ENCODE data around the gene KCNH1. TPM values are rescaled to one million over a fixed set of nuclear protein-coding genes. Genes with fewer than 3 reads are reported as not detected.

The KCNH1 gene
- polyA plus RNA-seq, 1 donor from 2014 or later: 3.9 TPM

DNA sequence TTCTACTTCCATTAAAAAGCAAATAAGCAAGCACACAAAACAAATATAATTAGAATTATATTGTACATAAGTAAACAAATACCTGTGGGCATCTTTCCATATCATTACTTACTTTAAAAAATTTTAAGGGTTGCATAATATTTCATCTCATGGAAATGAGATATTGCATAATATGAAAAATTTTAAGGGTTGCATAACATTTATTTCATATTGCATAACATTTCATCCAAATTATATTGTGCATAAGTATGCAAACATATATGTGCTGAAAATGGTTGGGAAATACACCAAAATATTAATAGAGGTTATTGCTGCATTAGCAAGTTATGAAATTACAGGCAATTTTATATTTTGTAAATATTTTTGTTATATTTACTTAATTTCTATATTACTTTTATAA is 213.7 kb downstream of the KCNH1 start:
- H3K27me3 ChIP-seq (ENCODE audit: insufficient read depth, low read depth, low read length): no peaks in the 10 kb centered on the region
- H4K20me1 ChIP-seq (ENCODE audit: insufficient read depth): no peaks in the 10 kb centered on the region
- H3K4me3 ChIP-seq (ENCODE audit: low read length): no peak overlapping the region
- no peaks in the 10 kb centered on the region for H3K79me2 ChIP-seq (replicated peaks; ENCODE audit: insufficient read depth, low read length)
- H3K36me3 ChIP-seq (ENCODE audit: insufficient read depth, low read length): no peaks in the 10 kb centered on the region
- no peaks in the 10 kb centered on the region for H3F3A ChIP-seq (ENCODE audit: insufficient read depth, low read length, poor library complexity, severe bottlenecking)
- TF ChIP-seq, protein P1, sequence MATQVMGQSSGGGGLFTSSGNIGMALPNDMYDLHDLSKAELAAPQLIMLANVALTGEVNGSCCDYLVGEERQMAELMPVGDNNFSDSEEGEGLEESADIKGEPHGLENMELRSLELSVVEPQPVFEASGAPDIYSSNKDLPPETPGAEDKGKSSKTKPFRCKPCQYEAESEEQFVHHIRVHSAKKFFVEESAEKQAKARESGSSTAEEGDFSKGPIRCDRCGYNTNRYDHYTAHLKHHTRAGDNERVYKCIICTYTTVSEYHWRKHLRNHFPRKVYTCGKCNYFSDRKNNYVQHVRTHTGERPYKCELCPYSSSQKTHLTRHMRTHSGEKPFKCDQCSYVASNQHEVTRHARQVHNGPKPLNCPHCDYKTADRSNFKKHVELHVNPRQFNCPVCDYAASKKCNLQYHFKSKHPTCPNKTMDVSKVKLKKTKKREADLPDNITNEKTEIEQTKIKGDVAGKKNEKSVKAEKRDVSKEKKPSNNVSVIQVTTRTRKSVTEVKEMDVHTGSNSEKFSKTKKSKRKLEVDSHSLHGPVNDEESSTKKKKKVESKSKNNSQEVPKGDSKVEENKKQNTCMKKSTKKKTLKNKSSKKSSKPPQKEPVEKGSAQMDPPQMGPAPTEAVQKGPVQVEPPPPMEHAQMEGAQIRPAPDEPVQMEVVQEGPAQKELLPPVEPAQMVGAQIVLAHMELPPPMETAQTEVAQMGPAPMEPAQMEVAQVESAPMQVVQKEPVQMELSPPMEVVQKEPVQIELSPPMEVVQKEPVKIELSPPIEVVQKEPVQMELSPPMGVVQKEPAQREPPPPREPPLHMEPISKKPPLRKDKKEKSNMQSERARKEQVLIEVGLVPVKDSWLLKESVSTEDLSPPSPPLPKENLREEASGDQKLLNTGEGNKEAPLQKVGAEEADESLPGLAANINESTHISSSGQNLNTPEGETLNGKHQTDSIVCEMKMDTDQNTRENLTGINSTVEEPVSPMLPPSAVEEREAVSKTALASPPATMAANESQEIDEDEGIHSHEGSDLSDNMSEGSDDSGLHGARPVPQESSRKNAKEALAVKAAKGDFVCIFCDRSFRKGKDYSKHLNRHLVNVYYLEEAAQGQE (IDR thresholded peaks at IDR 0.05; ENCODE audit: borderline replicate concordance): no peak
- TF ChIP-seq MXI1 (conservative IDR thresholded peaks at IDR 0.05; ENCODE audit: poor library complexity, severe bottlenecking) (no peak), SMC3 (conservative IDR thresholded peaks at IDR 0.05; ENCODE audit: poor library complexity) (no peak), POLR2AphosphoS5 (IDR thresholded peaks at IDR 0.05) (no peak), EZH2 (IDR thresholded peaks at IDR 0.05; ENCODE audit: borderline replicate concordance, insufficient read depth, low read length, poor library complexity, severe bottlenecking) (no peak), TAF1 (IDR thresholded peaks at IDR 0.05; ENCODE audit: low read depth) (no peak), RAD21 (conservative IDR thresholded peaks at IDR 0.05) (no peak), EP300 (conservative IDR thresholded peaks at IDR 0.05; ENCODE audit: poor library complexity, severe bottlenecking) (no peak)
- TF ChIP-seq, protein P2, sequence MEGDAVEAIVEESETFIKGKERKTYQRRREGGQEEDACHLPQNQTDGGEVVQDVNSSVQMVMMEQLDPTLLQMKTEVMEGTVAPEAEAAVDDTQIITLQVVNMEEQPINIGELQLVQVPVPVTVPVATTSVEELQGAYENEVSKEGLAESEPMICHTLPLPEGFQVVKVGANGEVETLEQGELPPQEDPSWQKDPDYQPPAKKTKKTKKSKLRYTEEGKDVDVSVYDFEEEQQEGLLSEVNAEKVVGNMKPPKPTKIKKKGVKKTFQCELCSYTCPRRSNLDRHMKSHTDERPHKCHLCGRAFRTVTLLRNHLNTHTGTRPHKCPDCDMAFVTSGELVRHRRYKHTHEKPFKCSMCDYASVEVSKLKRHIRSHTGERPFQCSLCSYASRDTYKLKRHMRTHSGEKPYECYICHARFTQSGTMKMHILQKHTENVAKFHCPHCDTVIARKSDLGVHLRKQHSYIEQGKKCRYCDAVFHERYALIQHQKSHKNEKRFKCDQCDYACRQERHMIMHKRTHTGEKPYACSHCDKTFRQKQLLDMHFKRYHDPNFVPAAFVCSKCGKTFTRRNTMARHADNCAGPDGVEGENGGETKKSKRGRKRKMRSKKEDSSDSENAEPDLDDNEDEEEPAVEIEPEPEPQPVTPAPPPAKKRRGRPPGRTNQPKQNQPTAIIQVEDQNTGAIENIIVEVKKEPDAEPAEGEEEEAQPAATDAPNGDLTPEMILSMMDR (IDR thresholded peaks at IDR 0.05; ENCODE audit: poor library complexity, severe bottlenecking): no peak
- H3K9me3 ChIP-seq (ENCODE audit: low read length): no peaks in the 10 kb centered on the region
- H2AFZ ChIP-seq (ENCODE audit: low read depth, low read length): no peak overlapping the region
- no peak overlapping the region for H3K27ac ChIP-seq (ENCODE audit: low read length)
- H3K4me2 ChIP-seq (ENCODE audit: low read length): no peak overlapping the region
- no peak overlapping the region for H3K9ac ChIP-seq (ENCODE audit: low read length)
- no peaks in the 10 kb centered on the region for H3K9me2 ChIP-seq (ENCODE audit: insufficient read depth, low read length)

DNA sequence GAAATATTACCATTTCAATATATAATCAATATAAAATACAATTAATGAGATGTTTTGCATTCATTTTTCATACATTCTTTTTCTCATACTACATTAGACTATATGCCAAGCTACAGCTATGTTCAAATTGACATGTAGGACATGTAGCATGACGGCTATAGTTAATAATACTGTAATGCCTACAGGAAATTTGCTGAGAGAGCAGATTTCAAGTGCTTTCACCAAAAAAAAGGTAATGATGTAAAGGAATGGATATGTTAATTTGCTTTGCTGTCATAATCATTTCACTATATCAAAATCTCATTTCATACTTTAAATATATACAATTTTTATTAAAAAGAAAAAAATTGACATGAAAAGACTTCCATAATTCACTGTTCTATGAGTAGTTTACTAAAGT is 215.1 kb downstream of the KCNH1 start:
- TF ChIP-seq EP300 (conservative IDR thresholded peaks at IDR 0.05; ENCODE audit: poor library complexity, severe bottlenecking): no peak
- no peak for TF ChIP-seq RAD21 (conservative IDR thresholded peaks at IDR 0.05)
- TF ChIP-seq MXI1 (conservative IDR thresholded peaks at IDR 0.05; ENCODE audit: poor library complexity, severe bottlenecking): no peak
- no peak for TF ChIP-seq TAF1 (IDR thresholded peaks at IDR 0.05; ENCODE audit: low read depth)
- TF ChIP-seq, protein P1 (IDR thresholded peaks at IDR 0.05; ENCODE audit: borderline replicate concordance): no peak
- TF ChIP-seq EZH2 (IDR thresholded peaks at IDR 0.05; ENCODE audit: borderline replicate concordance, insufficient read depth, low read length, poor library complexity, severe bottlenecking): no peak
- TF ChIP-seq POLR2AphosphoS5 (IDR thresholded peaks at IDR 0.05): no peak
- TF ChIP-seq, protein P2 (IDR thresholded peaks at IDR 0.05; ENCODE audit: poor library complexity, severe bottlenecking): no peak
- no peak for TF ChIP-seq SMC3 (conservative IDR thresholded peaks at IDR 0.05; ENCODE audit: poor library complexity)
- peak overlapping the region; percentile 52 for H3K27ac ChIP-seq (ENCODE audit: low read length)
- H3K4me2 ChIP-seq (ENCODE audit: low read length): no peak overlapping the region
- no peaks in the 10 kb centered on the region for H3F3A ChIP-seq (ENCODE audit: insufficient read depth, low read length, poor library complexity, severe bottlenecking)
- no peaks in the 10 kb centered on the region for H3K9me3 ChIP-seq (ENCODE audit: low read length)
- no peaks in the 10 kb centered on the region for H3K27me3 ChIP-seq (ENCODE audit: insufficient read depth, low read depth, low read length)
- H2AFZ ChIP-seq (ENCODE audit: low read depth, low read length): no peak overlapping the region
- no peak overlapping the region for H3K4me3 ChIP-seq (ENCODE audit: low read length)
- H3K79me2 ChIP-seq (replicated peaks; ENCODE audit: insufficient read depth, low read length): no peaks in the 10 kb centered on the region
- no peaks in the 10 kb centered on the region for H4K20me1 ChIP-seq (ENCODE audit: insufficient read depth)
- H3K9me2 ChIP-seq (ENCODE audit: insufficient read depth, low read length): no peaks in the 10 kb centered on the region
- H3K9ac ChIP-seq (ENCODE audit: low read length): no peak overlapping the region
- H3K36me3 ChIP-seq (ENCODE audit: insufficient read depth, low read length): no peaks in the 10 kb centered on the region

Measured in neural cell (in vitro differentiated cells).